PC-3 (cell line): Measurements from ENCODE around the gene C1orf116.

Experiments used
- EZH2 ChIP-seq: fragments of 300-600 bp; sonication (generic); IDR thresholded peaks from one replicate; pipeline ENCODE4 v1.6.1; 2017; ENCODE audit warnings: antibody characterized with exemption, mild to moderate bottlenecking, low read length; ENCODE audit not compliant: unreplicated experiment
- EZH2phosphoT487 ChIP-seq: fragments of 300-600 bp; sonication (generic); IDR thresholded peaks from 2 replicates; pipeline ENCODE4 v1.6.1; 2018; ENCODE audit warnings: mild to moderate bottlenecking, antibody characterized with exemption, low read length, borderline replicate concordance
- TF ChIP-seq, protein P1 (sequence below): fragments of 300-600 bp; sonication (generic); conservative IDR thresholded peaks from 2 replicates; pipeline ENCODE4 v1.5.1; 2017; ENCODE audit warnings: antibody characterized with exemption, low read depth, mild to moderate bottlenecking, low read length

DNA sequence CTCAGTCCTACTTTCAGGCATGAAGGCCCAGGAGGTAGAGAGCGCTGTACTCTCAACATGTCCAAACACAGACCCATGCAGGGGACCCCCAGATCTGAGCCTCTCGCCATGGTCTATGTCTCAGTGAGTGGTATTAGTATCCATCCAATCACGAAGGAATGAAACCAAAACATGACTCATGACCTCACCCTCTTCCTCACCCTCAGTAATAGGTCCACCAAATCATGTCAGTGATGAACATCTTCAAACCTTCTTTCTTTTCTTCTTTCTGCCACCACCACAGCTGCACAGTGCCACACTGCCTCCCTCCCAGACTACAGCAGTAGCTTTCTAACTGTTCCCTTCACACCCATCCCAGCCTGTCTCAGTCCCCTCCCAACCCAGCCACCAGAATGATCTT, 16.8 kb downstream of the C1orf116 start:
- TF ChIP-seq, protein P1, sequence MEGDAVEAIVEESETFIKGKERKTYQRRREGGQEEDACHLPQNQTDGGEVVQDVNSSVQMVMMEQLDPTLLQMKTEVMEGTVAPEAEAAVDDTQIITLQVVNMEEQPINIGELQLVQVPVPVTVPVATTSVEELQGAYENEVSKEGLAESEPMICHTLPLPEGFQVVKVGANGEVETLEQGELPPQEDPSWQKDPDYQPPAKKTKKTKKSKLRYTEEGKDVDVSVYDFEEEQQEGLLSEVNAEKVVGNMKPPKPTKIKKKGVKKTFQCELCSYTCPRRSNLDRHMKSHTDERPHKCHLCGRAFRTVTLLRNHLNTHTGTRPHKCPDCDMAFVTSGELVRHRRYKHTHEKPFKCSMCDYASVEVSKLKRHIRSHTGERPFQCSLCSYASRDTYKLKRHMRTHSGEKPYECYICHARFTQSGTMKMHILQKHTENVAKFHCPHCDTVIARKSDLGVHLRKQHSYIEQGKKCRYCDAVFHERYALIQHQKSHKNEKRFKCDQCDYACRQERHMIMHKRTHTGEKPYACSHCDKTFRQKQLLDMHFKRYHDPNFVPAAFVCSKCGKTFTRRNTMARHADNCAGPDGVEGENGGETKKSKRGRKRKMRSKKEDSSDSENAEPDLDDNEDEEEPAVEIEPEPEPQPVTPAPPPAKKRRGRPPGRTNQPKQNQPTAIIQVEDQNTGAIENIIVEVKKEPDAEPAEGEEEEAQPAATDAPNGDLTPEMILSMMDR = no peak
- TF ChIP-seq EZH2 (no peak), EZH2phosphoT487 (no peak)
